ENCODE measurements around the gene HAP1.

Gene HAP1

GRCh38 chr17:41763327-41763726 is 28.9 kb upstream of the HAP1 start:
- in situ Hi-C loops (cut with HindIII; ENCODE audit: low sequenced_read_pairs), result no loop called here

GRCh38 chr17:41762841-41763240 is 28.4 kb upstream of the HAP1 start:
- in situ Hi-C loops (cut with HindIII; ENCODE audit: low sequenced_read_pairs), result no loop called here

GRCh38 chr17:41762391-41762790 is 27.9 kb upstream of the HAP1 start:
- in situ Hi-C loops (cut with HindIII; ENCODE audit: low sequenced_read_pairs), result no loop called here

GRCh38 chr17:41760878-41761277 is 26.4 kb upstream of the HAP1 start:
- in situ Hi-C loops (cut with HindIII; ENCODE audit: low sequenced_read_pairs), result no loop called here

- in situ Hi-C loops (cut with HindIII; ENCODE audit: low sequenced_read_pairs), result loop anchor here (5.0 kb wide), 1 partner anchor 49 kb away; no protein-coding TSS in a partner anchor
These were observed 24.2 kb upstream of the HAP1 start for GRCh38 chr17:41758601-41759000.

- in situ Hi-C loops (cut with HindIII; ENCODE audit: low sequenced_read_pairs), result no loop called here
These were observed 19.6 kb upstream of the HAP1 start for GRCh38 chr17:41754066-41754465.

GRCh38 chr17:41751288-41751687 is 16.8 kb upstream of the HAP1 start:
- in situ Hi-C loops (cut with HindIII; ENCODE audit: low sequenced_read_pairs), result no loop called here

- in situ Hi-C loops (cut with HindIII; ENCODE audit: low sequenced_read_pairs), result no loop called here
These were observed 16.4 kb upstream of the HAP1 start for GRCh38 chr17:41750862-41751261.

GRCh38 chr17:41748275-41748674 is 13.8 kb upstream of the HAP1 start:
- in situ Hi-C loops (cut with HindIII; ENCODE audit: low sequenced_read_pairs), result no loop called here

- in situ Hi-C loops (cut with HindIII; ENCODE audit: low sequenced_read_pairs), result loop anchor here (5.0 kb wide), 1 partner anchor 34 kb away; no protein-coding TSS in a partner anchor
These were observed 7.3 kb upstream of the HAP1 start for GRCh38 chr17:41741709-41742108.

- in situ Hi-C loops (cut with HindIII; ENCODE audit: low sequenced_read_pairs), result loop anchor here (5.0 kb wide), 1 partner anchor 33 kb away; no protein-coding TSS in a partner anchor
These were observed 6.1 kb upstream of the HAP1 start for GRCh38 chr17:41740506-41740905.

- in situ Hi-C loops (cut with HindIII; ENCODE audit: low sequenced_read_pairs), result loop anchor here (5.0 kb wide), 1 partner anchor 33 kb away; no protein-coding TSS in a partner anchor
These were observed 5.4 kb upstream of the HAP1 start for GRCh38 chr17:41739661-41740352.

GRCh38 chr17:41738801-41739112 is 4.3 kb upstream of the HAP1 start:
- in situ Hi-C loops (cut with HindIII; ENCODE audit: low sequenced_read_pairs), result no loop called here

GRCh38 chr17:41738077-41738800 is 3.8 kb upstream of the HAP1 start:
- in situ Hi-C loops (cut with HindIII; ENCODE audit: low sequenced_read_pairs), result no loop called here

- in situ Hi-C loops (cut with HindIII; ENCODE audit: low sequenced_read_pairs), result no loop called here
These were observed 3.2 kb upstream of the HAP1 start for GRCh38 chr17:41737680-41738023.

GRCh38 chr17:41736983-41737679 is 2.7 kb upstream of the HAP1 start:
- in situ Hi-C loops (cut with HindIII; ENCODE audit: low sequenced_read_pairs), result no loop called here

GRCh38 chr17:41735744-41736143 is 1.3 kb upstream of the HAP1 start:
- in situ Hi-C loops (cut with HindIII; ENCODE audit: low sequenced_read_pairs), result no loop called here

GRCh38 chr17:41734949-41735313 is 488 bp upstream of the HAP1 start:
- in situ Hi-C loops (cut with HindIII; ENCODE audit: low sequenced_read_pairs), result no loop called here

- in situ Hi-C loops (cut with HindIII; ENCODE audit: low sequenced_read_pairs), result no loop called here
These were observed 900 bp downstream of the HAP1 start for GRCh38 chr17:41733348-41734138.

GRCh38 chr17:41731836-41732235 is 2.6 kb downstream of the HAP1 start:
- in situ Hi-C loops (cut with HindIII; ENCODE audit: low sequenced_read_pairs), result no loop called here

GRCh38 chr17:41730479-41730878 is 4.0 kb downstream of the HAP1 start:
- in situ Hi-C loops (cut with HindIII; ENCODE audit: low sequenced_read_pairs), result no loop called here

Data from endothelial cell of hepatic sinusoid (primary cell).